Right ventricle myocardium superior (tissue), 1 donor: Measurements from ENCODE around the gene KCNJ11. TPM values are rescaled to one million over a fixed set of nuclear protein-coding genes. Genes with fewer than 3 reads are reported as not detected.

Source experiments
- total RNA-seq: library from RNA; stranded (reverse); fragmentation: NEBNext Ultra II Directional; extraction: Animal tissue kit (Norgen Biotek cat#: 25700); gene quantifications from one replicate; pipeline ENCODE4 v1.2.1, GENCODE V29; 2021
- donor health status: DM: no; HTN: yes; CAD: no; lungs with severe emphysema.

Gene KCNJ11
- total RNA-seq, 1 donor from 2014 or later = 27.7 TPM

Other genes starting within 250 kb of the KCNJ11 start
- 28.1 TPM for gene PIK3C2A, start 180.7 kb downstream of the KCNJ11 start, total RNA-seq
- gene NUCB2, start 111.9 kb downstream of the KCNJ11 start, total RNA-seq = 99.7 TPM
- gene NCR3LG1, start 36.9 kb downstream of the KCNJ11 start, total RNA-seq = 0.56 TPM
- gene ABCC8, start 88.2 kb upstream of the KCNJ11 start, total RNA-seq = 0.91 TPM
- 0.78 TPM for gene USH1C, start 155.8 kb upstream of the KCNJ11 start, total RNA-seq
- not detected for gene OTOG, start 158.6 kb upstream of the KCNJ11 start, total RNA-seq